A204.1 (cell line): Measurements from ENCODE around the gene PDXDC1.
"Not testable (repeated sequence)": the region's sequence is repeated elsewhere in the genome, so short reads cannot be mapped to it uniquely, and the experiment has no call there.

Experiments used
- FAIRE-seq: peaks from 2 replicates; lab custom pipeline; 2012; peaks lifted over from hg19 to GRCh38; lab: Jason Lieb, UNC

The PDXDC1 gene

DNA sequence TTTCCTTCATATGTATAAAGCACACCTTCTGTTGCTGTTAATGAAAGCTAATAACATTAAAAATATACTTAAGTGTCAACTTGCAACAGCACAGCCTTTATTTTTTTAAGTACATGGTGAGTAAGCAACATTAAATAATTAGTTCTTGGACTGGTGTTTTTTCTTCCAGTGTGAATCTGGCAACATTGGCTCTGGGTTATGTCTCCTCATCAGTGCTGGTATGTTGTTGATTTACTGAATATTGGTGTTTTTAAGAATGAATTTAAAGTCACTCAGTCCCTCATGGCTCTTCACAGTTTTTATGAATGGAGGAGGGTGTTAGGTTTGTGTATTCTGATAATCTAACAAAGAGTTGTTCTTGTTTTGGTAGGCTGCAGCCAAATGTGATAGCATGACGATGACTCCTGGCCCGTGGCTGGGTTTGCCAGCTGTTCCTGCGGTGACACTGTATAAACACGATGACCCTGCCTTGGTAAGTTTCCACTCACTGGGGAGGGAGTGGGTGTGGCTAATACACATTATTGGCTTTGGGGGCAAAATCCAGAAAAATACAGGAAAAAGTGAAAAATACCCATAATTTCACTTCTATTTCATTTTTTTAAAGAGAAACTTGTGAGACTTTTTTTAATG lies 42.2 kb downstream of the PDXDC1 start:
- FAIRE-seq, result peak; percentile 37

DNA sequence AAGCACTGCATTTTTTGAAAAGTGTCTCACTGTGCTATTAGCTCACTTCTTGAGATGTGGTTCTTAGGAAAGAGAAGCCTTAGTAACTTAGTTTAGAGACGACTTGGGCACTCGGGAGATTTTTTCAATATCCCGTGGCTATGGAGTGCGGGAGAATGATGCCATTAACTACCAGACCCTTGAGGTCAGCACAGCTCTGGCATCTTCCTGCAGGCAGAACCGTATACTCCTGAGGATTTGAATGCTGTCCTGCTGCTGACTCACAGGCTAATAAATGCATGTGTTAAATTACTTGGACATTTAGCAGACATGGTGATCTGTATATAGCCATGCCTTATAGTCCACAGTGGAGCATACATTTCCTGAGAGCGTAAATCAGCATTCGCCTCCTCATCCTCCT lies 46.6 kb downstream of the PDXDC1 start:
- not testable (repeated sequence) for FAIRE-seq

- FAIRE-seq, result not testable (repeated sequence)
These were observed 47.4 kb downstream of the PDXDC1 start for GRCh38 chr16:15022194-15022593.

DNA sequence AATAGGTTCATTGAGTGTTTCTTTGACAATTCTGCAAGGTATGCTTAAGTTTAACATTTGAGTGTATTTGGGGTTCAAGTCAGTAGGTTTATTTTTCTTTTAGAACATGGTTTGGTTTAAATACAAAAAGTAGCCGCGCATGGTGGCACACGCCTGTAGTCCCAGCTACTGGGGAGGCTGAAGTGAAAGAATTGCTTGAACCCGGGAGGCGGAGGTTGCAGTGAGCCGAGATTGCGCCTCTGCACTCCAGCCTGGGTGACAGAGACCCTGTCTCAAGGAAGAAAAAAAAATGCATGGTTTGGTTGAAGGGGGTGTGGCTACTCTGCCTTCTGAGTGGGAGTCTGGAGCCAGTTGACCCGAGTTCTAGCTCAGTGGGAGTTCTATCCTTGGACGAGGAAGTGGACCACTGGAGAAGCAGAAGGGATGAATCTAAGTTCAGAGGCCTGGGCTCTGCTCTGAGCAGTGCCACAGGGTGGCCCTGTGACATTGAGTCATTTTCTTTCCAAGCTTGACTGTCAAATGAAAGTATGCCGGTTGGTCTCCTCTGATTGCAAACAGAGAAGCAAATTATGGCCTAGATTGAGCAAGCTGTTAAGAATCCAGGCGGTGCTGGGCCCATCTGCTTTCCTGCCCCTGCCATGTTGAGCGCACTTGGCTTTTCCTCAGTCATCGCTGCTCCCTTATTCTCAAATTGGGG lies 48.7 kb downstream of the PDXDC1 start:
- FAIRE-seq, result not testable (repeated sequence)

- not testable (repeated sequence) for FAIRE-seq
These were observed 50.0 kb downstream of the PDXDC1 start for GRCh38 chr16:15024858-15025199.

DNA sequence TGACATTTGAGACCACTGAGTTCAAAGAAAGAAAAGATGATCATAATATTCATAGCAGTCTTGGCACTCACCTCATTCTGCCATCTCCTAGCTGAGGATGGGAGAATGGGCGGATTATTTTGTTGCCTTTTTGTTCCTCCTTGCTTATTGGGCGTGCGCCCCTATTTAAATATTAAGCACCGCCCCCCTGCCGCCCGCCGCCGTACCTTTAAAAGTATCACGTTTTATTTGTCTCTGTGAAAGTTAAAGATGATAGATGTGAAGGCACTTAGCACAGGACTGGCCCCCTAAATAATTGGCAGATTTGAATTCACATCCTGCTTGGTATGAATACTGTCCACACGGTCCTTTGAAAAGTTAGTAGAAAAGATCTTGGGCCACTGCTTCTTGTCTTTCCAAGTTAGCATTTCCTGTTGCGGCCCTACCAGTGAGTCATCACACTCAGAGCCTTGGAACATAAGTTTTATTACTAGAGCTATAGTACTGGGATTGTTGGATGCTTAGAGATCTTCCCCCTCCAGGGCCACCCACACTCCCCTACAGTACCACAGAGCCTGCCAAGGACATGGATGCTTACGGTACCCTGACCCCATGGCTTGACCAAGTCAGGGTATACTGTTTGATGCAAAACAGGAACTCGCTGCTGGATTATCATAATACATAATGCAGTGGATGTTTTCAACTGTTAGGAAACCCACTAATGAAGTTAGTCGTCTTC lies 50.6 kb downstream of the PDXDC1 start:
- FAIRE-seq, result not testable (repeated sequence)

DNA sequence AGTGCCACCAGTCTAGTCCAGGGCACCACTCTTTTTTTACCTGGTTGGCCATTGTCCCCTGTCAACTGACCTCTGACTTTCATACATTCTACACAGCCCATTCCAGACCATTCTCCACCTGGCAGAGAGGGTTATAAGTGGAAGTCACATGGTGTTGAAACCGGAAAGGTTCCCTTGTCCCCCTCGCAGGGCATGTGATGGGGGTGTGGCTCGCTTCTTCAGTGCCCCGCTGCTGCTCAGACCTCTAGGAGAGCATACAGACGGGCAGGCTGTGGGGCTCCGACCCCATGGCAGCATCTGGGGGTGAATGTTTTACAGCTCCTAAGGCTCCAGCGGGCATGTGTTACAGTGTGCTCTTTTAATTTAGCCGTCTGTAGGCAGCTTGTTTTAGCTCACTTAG lies 52.2 kb downstream of the PDXDC1 start:
- FAIRE-seq, result not testable (repeated sequence)

GRCh38 chr16:15027503-15028344 lies 52.9 kb downstream of the PDXDC1 start:
- FAIRE-seq, result not testable (repeated sequence)

- not testable (repeated sequence) for FAIRE-seq
These were observed 53.5 kb downstream of the PDXDC1 start for GRCh38 chr16:15028345-15028715.

DNA sequence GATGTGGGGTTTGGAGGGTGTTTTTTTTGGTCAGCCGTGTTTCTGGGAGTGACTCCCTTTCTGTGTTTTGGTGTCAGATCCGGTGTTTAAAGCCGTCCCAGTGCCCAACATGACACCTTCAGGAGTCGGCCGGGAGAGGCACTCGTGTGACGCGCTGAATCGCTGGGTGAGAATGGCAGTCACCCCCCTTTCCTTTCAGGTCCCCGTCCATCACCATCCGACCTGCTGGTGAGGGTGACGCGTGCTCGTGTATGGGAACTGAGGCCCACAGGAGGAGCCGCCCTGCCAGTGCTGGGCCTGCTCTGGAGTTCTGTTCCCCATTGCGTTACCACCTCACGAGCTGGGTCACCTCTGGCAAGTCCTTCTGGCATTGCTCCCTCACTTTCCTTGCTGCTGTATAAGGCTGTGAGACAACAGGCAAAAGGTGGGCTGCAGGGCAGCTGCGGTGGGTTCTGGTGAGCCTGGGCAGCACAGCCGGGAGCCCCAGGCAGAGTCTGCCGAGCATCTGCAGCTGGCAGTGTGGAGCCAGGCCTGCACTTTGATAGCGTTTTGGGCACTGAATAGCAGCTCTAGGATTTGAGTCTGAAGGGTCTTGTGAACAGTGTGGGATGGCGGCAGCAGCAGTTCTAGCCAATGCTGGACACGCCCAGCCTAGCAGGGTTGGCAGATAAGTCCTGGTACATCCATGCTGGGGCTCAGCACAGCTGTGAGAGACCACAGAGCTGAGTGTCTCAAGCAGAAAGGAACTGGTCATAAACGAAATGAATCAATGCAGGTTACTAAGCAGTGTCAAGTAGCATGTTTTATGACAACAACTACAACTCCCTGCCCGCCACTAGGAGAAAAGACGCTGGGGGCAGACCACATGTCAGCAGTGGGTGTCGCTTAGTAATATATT lies 54.2 kb downstream of the PDXDC1 start:
- FAIRE-seq, result not testable (repeated sequence)

GRCh38 chr16:15029749-15030148 lies 54.9 kb downstream of the PDXDC1 start:
- FAIRE-seq, result not testable (repeated sequence)

DNA sequence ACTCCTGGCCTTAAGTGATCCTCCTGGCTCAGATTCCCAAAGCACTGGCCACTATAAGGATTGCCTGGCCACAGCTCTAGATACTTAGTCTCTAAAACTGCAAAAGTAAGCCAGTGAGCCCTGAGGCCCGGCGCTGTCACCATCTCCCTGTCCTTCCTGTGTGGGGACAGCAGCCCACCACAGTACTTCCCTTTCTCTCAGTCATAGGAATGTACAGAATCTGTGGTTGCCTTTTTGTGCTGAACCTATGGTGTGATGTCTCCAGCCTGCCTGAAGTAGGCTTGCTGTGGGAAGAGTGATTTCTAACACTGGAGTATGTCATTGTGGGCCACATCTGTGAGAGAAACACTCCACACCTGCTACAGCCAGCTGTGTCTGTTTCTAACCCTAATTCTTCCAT lies 56.4 kb downstream of the PDXDC1 start:
- no peak for FAIRE-seq

- no peak for FAIRE-seq
These were observed 56.8 kb downstream of the PDXDC1 start for GRCh38 chr16:15031586-15031985.

- no peak for FAIRE-seq
These were observed 57.9 kb downstream of the PDXDC1 start for GRCh38 chr16:15032547-15033308.

GRCh38 chr16:15033309-15033707 lies 58.5 kb downstream of the PDXDC1 start:
- FAIRE-seq, result no peak

- no peak for FAIRE-seq
These were observed 59.7 kb downstream of the PDXDC1 start for GRCh38 chr16:15034266-15035162.

- no peak for FAIRE-seq
These were observed 60.4 kb downstream of the PDXDC1 start for GRCh38 chr16:15035163-15035729.

DNA sequence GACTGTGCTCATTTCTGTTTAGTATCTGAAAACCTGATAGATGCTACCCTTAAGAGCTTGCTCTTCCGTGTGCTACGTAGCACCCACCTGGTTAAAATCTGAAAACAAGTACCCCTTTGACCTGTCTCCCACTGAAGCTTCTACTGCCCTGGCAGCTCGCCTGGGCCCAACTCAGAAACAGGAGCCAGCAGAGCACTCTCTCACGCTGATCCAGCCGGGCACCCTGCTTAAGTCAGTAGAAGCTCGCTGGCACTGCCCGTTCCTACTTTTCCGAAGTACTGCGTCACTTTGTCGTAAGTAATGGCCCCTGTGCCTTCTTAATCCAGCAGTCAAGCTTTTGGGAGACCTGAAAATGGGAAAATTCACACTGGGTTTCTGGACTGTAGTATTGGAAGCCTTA lies 62.2 kb downstream of the PDXDC1 start:
- FAIRE-seq, result no peak

DNA sequence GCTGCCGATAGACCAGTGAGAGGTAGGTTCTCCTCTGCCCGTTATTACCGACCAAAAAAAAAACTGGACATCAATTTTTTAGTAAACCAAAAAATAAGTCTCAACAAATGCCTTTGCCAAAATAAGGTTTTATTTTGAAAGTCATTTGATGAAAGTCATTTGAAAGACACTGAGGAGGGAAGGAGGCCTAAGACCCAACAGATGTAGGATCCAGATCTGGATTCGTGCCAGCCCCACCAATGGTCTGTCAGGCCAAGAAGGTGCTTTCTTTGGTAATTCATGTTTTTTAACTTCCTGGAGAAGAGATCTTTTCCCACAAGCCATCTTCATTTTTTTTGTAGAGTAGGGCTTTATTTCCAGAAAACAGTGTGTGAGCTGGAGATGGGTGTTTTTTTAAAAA lies 62.9 kb downstream of the PDXDC1 start:
- no peak for FAIRE-seq
